ENCODE measurements around the gene UBTF. TPM values are rescaled to one million over a fixed set of nuclear protein-coding genes. Genes with fewer than 3 reads are reported as not detected.

UBTF gene
- total RNA-seq, 2 donors from 2014 or later: 48.2 to 55.4 TPM

DNA sequence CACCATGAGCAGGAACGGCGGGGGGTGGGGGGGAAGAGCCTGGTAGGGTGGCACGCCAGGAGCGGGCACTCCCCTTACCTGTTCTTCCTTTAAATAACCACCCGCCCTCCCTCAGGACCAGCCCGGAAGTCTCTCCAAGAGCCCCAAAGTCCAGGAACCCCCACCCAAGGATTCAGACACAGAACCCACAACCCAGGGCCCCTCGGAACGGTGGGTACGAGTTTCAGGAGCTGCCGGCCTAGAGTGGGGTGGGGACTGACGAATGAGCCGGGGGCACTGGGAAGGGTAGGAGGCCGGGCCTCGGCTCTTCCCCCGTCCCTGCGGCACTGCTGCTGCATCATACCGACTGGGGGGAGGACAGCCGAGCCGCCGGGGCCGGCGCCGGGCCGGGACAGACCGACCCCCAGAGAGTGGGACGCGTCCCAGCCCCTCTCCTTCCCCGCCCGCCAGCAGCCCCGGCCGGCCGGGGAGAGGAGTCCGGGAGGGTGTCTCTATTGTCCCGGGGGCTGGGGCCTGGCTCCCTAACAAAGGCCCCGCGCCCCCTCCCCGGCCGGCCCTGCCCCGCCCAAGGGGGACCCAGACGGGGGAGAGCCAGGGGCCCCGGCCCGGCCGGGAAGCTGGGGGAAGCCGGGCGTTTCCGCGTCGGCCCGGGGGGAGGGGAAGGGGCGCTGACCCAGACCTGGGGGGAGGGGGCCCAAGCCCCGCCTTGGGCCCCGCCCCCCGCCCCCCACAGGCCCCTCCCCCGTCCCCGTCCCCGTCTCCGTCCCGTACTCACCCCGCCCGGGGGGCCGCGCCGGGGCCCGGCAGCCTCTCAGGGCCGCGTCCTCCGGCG lies 20.5 kb downstream of the UBTF start:
- DNase-seq (ENCODE audit: low spot score) (no peak), ATAC-seq (ENCODE audit: insufficient number of reproducible peaks, low FRiP score, low read depth) (no peak)
- TF ChIP-seq, protein P1, sequence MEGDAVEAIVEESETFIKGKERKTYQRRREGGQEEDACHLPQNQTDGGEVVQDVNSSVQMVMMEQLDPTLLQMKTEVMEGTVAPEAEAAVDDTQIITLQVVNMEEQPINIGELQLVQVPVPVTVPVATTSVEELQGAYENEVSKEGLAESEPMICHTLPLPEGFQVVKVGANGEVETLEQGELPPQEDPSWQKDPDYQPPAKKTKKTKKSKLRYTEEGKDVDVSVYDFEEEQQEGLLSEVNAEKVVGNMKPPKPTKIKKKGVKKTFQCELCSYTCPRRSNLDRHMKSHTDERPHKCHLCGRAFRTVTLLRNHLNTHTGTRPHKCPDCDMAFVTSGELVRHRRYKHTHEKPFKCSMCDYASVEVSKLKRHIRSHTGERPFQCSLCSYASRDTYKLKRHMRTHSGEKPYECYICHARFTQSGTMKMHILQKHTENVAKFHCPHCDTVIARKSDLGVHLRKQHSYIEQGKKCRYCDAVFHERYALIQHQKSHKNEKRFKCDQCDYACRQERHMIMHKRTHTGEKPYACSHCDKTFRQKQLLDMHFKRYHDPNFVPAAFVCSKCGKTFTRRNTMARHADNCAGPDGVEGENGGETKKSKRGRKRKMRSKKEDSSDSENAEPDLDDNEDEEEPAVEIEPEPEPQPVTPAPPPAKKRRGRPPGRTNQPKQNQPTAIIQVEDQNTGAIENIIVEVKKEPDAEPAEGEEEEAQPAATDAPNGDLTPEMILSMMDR (IDR thresholded peaks at IDR 0.05): no peak
- H3K27ac ChIP-seq: peak overlapping the region; percentile 93 to 95
- H3K9me3 ChIP-seq: no peaks in the 10 kb centered on the region
- H3K36me3 ChIP-seq: peaks cover 18% of the 10 kb centered on the region
- no peaks in the 10 kb centered on the region for H3K27me3 ChIP-seq (replicated peaks; ENCODE audit: insufficient read depth)
- peaks cover 12 to 29% of the 10 kb centered on the region in 2 donors for H3K4me1 ChIP-seq (ENCODE audit: control insufficient read depth in 1 of 2, low read depth in 2 of 2)
- peak overlapping the region; percentile 92 for H3K4me3 ChIP-seq

DNA sequence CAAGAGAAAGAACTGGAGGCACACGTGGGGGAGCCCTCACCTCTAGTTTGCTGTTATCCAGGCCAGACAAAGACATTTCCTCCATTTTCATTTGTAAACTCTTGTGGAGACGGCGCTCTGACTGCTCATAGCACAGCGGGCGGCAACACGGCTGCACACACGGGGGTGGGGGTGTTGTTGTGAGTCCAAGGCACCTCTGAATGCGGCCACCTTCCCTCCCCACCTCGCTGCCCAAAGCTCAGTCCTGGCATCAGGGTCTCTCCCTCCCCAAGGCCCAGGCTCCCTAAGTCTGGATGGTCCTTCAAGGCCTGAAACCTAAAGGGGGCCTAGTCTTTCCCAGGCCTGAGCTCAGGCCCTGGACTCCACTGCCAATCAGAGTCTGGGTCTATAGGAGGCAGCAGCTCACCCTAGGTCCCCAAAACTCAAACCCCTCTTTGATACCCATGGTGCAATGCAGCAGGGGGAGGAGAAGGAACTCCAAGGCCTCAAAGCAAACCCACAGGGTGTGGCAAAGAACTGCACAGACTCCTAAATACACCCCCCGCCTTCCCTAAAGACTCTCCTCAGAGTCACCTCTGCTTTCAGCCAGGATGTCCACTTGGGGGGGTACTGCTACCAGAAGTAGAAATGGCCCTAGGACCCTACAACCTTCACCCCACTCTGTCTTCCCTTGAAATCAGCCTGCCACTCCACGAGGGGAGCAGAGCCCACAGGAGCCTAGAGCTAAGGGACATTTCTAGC lies 21.3 kb downstream of the UBTF start:
- H3K36me3 ChIP-seq: peaks cover 25% of the 10 kb centered on the region
- TF ChIP-seq, protein P1 (IDR thresholded peaks at IDR 0.05): no peak
- H3K9me3 ChIP-seq: no peaks in the 10 kb centered on the region
- H3K27me3 ChIP-seq (replicated peaks; ENCODE audit: insufficient read depth): no peaks in the 10 kb centered on the region
- H3K4me1 ChIP-seq (ENCODE audit: control insufficient read depth in 1 of 2, low read depth in 2 of 2): peaks cover 12 to 29% of the 10 kb centered on the region in 2 donors
- no peak for DNase-seq (ENCODE audit: low spot score)
- H3K27ac ChIP-seq: peak overlapping the region; percentile 93 to 95
- ATAC-seq (ENCODE audit: insufficient number of reproducible peaks, low FRiP score, low read depth): no peak
- H3K4me3 ChIP-seq: peak overlapping the region; percentile 92

DNA sequence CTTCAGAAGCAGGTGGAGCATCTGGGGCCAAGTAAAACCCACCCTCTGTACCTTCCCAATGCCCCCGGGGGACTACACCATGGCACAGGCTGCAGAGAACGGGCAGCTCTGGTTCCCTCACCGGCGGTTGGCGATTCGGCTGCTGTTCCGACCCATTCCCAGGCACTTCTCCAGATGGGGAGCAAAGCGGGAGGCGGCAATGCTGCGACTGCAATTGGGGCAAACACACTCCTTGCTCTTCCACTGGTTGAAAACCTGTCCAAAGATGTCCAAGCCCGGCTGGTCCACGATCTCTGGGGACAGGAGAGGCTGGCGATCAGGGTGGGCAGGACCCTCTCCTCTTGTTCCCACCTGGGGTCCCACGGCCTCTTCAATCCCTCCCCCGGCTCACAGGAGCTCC lies 22.4 kb downstream of the UBTF start:
- no peak for ATAC-seq (ENCODE audit: insufficient number of reproducible peaks, low FRiP score, low read depth)
- DNase-seq (ENCODE audit: low spot score): no peak
- H3K27ac ChIP-seq: peak overlapping the region; percentile 93 to 95

DNA sequence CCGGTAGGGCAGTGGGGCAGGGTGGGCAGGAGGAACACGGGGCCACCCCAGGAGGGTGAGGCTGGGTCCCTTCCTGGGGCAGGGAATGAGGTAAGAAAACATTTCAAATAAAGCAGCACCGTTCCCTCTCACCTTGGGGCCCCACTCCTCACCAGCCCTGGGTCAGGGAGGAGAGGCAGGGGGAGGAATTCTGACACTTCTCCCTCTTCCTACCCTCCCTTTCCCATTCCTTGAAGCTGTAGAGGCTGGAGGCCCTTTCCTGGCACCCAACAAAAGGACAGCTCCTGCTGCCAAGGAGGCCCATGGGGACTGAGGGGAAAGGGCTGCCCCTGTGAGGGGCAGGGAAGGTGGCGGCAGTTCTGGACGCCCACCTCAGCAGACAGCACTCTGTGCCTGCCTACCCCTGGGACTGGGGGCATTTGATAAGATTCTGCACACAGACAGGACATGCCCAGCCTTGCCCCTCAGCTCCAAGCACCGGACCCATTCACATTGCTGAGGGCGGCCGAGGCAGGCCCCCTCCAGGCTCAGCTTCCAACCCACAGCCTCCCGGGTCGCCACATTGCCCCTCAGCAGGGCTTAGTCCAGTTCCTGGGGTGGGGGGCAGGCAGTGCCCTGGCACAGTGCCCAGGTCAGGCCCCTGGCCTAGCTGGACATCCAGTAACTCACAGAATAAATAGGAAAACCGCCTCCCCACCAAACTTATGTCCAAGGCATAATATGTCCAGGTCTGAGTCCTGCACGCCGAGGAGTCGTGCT lies 26.0 kb downstream of the UBTF start:
- H3K4me1 ChIP-seq (ENCODE audit: control insufficient read depth in 1 of 2, low read depth in 2 of 2): peaks cover 13 to 27% of the 10 kb centered on the region in 2 donors
- H3K9me3 ChIP-seq: no peaks in the 10 kb centered on the region
- no peaks in the 10 kb centered on the region for H3K27me3 ChIP-seq (replicated peaks; ENCODE audit: insufficient read depth)
- no peak for DNase-seq (ENCODE audit: low spot score)
- peaks cover 45% of the 10 kb centered on the region for H3K36me3 ChIP-seq
- no peak for ATAC-seq (ENCODE audit: insufficient number of reproducible peaks, low FRiP score, low read depth)
- TF ChIP-seq, protein P1 (IDR thresholded peaks at IDR 0.05): no peak
- no peak overlapping the region for H3K4me3 ChIP-seq
- no peak overlapping the region for H3K27ac ChIP-seq

More for the DNA sequence above, 22.4 kb downstream of the UBTF start:
- TF ChIP-seq, protein P1 (IDR thresholded peaks at IDR 0.05): no peak
- Histone ChIP-seq H3K9me3 (no peaks in the 10 kb centered on the region), H3K36me3 (peaks cover 31% of the 10 kb centered on the region), H3K4me1 (ENCODE audit: control insufficient read depth in 1 of 2, low read depth in 2 of 2) (peaks cover 12 to 29% of the 10 kb centered on the region in 2 donors), H3K27me3 (replicated peaks; ENCODE audit: insufficient read depth) (no peaks in the 10 kb centered on the region), H3K4me3 (no peak overlapping the region)
